Lung (tissue), 12 donors: Measurements from ENCODE around the gene MDK. TPM values are rescaled to one million over a fixed set of nuclear protein-coding genes. Genes with fewer than 3 reads are reported as not detected.
A peak's percentile ranks its signal among the peaks of the same experiment; 100 is the strongest.

Experiments used
- ATAC-seq: fragments of 200-7000 bp; cut with Tn5 transposase; one replicate; pipeline ENCODE4 v1.9.1; 2020; ENCODE audit warnings: moderate number of reproducible peaks; ENCODE audit not compliant: insufficient read depth, low FRiP score
- DNase-seq, 3 donors: peaks; one replicate each; pipeline ENCODE4 v3.0.0-alpha.2; 2013 to 2017
- H3K27ac ChIP-seq, 2 donors: one replicate each; pipeline ENCODE4 v1.5.1; 2013; ENCODE audit warnings: mild to moderate bottlenecking in 2 of 2, moderate library complexity in 2 of 2, control low read depth in 1 of 2, inconsistent platforms in 1 of 2, low read depth in 1 of 2, low read length in 1 of 2
- H3K27me3 ChIP-seq, 3 donors: one replicate each; pipeline ENCODE4 v1.5.1; 2013; ENCODE audit warnings: low read length in 2 of 3; ENCODE audit not compliant: control insufficient read depth in 3 of 3, insufficient read depth in 3 of 3
- H3K36me3 ChIP-seq, 4 donors: one replicate each; pipeline ENCODE4 v1.5.1; 2013; ENCODE audit warnings: low read length in 4 of 4, mild to moderate bottlenecking in 1 of 4, moderate library complexity in 1 of 4; ENCODE audit not compliant: control insufficient read depth in 4 of 4, insufficient read depth in 4 of 4
- H3K4me1 ChIP-seq, 5 donors: one replicate each; pipeline ENCODE4 v1.5.1; 2013; ENCODE audit warnings: low read length in 5 of 5, mild to moderate bottlenecking in 2 of 5, moderate library complexity in 1 of 5; ENCODE audit not compliant: control insufficient read depth in 5 of 5, insufficient read depth in 5 of 5
- H3K4me3 ChIP-seq: one replicate; pipeline ENCODE4 v1.5.1; 2013; ENCODE audit warnings: mild to moderate bottlenecking, control low read depth, moderate library complexity
- H3K9ac ChIP-seq, 2 donors: one replicate each; pipeline ENCODE4 v1.5.1; 2013; ENCODE audit warnings: low read length in 2 of 2, control low read depth in 1 of 2; ENCODE audit not compliant: insufficient read depth in 1 of 2
- H3K9me3 ChIP-seq, 4 donors: one replicate each; pipeline ENCODE4 v1.5.1; 2013; ENCODE audit warnings: low read length in 3 of 4, mild to moderate bottlenecking in 1 of 4, moderate library complexity in 1 of 4; ENCODE audit not compliant: control insufficient read depth in 4 of 4, insufficient read depth in 3 of 4
- WGBS, 2 donors: extraction: QIAGEN DNeasy Blood & Tissue Kit; methylation state at CpG; one replicate each; pipeline ENCODE4 v1.1.7; 2013; 5-methylcytosine and 5-hydroxymethylcytosine counted together
- polyA plus RNA-seq, 2 donors: library from polyadenylated mRNA; stranded (reverse); fragments of 200-250 nt; gene quantifications; one replicate each; pipeline ENCODE4 v1.2.1, GENCODE V29; 2013
- total RNA-seq, 2 donors: library from RNA; depleted of rRNA in 1 of 2; stranded (reverse); fragments of >200 nt in 1 of 2; gene quantifications; one replicate each; pipeline ENCODE4 v1.2.1, GENCODE V29; 2014 to 2021
- TF ChIP-seq, protein P1 (sequence below): IDR thresholded peaks from 2 replicates; pipeline ENCODE4 v1.5.1; 2012; ENCODE audit warnings: mild to moderate bottlenecking; ENCODE audit errors: control extremely low read depth, extremely low read depth
- donor health status: control.
- donor health status: control.
- donor health status: Bipolar disorder and iron deficiency.
- donor health status: healthy.
- donor health status: DM: yes; HTN: yes; CAD: no.

The MDK gene
- total and polyA plus RNA-seq, 4 donors = 26.9 to 134 (median 41.5) TPM

DNA sequence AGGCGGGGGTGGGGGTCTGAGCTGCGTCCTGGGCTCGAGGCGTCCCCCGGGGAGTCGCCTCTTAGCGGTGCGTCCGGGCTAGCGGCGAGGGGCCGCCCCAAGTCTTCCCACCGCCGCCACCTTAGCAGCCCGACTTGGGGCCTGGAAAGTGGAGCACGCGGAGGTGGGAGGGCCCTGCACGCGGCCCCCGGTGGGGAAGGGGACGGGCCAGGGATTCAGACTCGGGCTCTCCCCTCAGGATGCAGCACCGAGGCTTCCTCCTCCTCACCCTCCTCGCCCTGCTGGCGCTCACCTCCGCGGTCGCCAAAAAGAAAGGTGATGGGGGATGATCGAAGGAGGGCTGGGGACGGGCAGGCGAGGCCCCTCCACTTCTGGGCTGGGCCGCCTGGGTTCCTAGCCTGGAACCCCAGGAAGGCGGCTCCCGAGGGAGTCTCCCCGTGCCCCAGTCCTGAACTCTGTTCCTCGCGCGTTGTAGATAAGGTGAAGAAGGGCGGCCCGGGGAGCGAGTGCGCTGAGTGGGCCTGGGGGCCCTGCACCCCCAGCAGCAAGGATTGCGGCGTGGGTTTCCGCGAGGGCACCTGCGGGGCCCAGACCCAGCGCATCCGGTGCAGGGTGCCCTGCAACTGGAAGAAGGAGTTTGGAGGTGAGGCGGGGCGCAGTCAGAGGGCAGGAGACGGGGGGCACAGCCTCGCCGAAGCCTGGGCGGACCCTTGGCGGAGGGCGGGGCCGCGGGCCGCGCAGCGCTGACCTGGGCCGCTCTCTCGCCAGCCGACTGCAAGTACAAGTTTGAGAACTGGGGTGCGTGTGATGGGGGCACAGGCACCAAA, 563 bp downstream of the MDK start:
- 1 to 4% methylated on average over 61 to 66 of the region's 66 CpGs for WGBS, 2 donors
- DNase-seq (peak; percentile 51 to 59 (median 55)), ATAC-seq (no peak)
- peaks cover 0 to 11% (median 6%) of the 10 kb centered on the region in 4 donors for H3K36me3 ChIP-seq
- no peak overlapping the region for H3K4me3 ChIP-seq
- no peaks in the 10 kb centered on the region for H3K9me3 ChIP-seq
- H3K27ac ChIP-seq = no peak overlapping the region
- H3K27me3 ChIP-seq = peaks cover 0 to under 1% (median 0%) of the 10 kb centered on the region in 3 donors
- peak overlapping the region; percentile 25 to 61 for H3K9ac ChIP-seq
- peaks cover 0 to 19% (median 7%) of the 10 kb centered on the region in 5 donors for H3K4me1 ChIP-seq
- TF ChIP-seq, protein P1, sequence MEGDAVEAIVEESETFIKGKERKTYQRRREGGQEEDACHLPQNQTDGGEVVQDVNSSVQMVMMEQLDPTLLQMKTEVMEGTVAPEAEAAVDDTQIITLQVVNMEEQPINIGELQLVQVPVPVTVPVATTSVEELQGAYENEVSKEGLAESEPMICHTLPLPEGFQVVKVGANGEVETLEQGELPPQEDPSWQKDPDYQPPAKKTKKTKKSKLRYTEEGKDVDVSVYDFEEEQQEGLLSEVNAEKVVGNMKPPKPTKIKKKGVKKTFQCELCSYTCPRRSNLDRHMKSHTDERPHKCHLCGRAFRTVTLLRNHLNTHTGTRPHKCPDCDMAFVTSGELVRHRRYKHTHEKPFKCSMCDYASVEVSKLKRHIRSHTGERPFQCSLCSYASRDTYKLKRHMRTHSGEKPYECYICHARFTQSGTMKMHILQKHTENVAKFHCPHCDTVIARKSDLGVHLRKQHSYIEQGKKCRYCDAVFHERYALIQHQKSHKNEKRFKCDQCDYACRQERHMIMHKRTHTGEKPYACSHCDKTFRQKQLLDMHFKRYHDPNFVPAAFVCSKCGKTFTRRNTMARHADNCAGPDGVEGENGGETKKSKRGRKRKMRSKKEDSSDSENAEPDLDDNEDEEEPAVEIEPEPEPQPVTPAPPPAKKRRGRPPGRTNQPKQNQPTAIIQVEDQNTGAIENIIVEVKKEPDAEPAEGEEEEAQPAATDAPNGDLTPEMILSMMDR = no peak

DNA sequence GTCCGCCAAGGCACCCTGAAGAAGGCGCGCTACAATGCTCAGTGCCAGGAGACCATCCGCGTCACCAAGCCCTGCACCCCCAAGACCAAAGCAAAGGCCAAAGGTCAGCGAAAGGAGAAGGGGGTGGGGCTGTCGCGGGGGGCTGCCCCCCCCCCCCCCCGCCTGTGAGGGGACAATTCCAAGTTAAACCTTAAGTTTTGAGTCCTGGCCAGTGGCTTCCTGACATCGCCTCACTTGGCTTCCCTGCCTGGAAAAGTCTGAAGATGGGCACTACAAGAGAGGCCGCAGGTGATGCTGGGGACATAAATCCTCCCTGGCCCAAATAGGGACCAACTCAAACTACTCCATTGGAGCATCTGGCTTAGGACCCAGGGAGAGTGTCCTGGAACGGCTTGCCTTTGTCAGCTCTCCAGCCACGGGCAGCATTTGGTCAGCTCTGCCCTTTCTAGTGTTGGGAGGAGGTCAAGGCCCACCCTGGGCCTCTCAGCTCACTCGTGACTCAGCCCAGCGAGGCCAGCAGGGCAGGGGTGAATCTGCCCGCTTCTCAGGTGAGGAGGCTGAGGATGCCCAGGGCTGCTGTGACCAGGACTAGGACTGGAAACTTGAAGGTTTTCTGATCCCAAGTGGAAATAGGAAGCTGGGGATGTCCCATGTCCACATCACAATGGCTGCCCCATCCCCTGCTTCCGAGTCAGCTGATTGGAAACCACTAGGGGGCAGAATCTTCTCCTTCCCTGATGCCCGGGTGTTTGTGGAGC, 1.4 kb downstream of the MDK start:
- Histone ChIP-seq H3K27me3 (peaks cover 0 to 7% (median 0%) of the 10 kb centered on the region in 3 donors), H3K9ac (no peak overlapping the region), H3K27ac (no peak overlapping the region), H3K4me1 (peaks cover 0 to 23% (median 7%) of the 10 kb centered on the region in 5 donors), H3K4me3 (no peak overlapping the region), H3K36me3 (peaks cover 0 to 7% (median 4%) of the 10 kb centered on the region in 4 donors), H3K9me3 (no peaks in the 10 kb centered on the region)
- WGBS, 2 donors = 55 to 56% methylated on average over 18 of the region's 18 CpGs
- ATAC-seq (no peak), DNase-seq (peak; percentile 51 to 66 (median 58))
- TF ChIP-seq, protein P1 = no peak

DNA sequence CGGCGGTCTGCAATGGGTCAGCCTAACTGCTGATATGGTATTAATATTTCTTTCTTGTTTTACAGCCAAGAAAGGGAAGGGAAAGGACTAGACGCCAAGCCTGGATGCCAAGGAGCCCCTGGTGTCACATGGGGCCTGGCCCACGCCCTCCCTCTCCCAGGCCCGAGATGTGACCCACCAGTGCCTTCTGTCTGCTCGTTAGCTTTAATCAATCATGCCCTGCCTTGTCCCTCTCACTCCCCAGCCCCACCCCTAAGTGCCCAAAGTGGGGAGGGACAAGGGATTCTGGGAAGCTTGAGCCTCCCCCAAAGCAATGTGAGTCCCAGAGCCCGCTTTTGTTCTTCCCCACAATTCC, 1.9 kb downstream of the MDK start:
- H3K27me3 ChIP-seq = peaks cover 0 to 10% (median 2%) of the 10 kb centered on the region in 3 donors
- ATAC-seq (no peak), DNase-seq (no peak)

More for the DNA sequence above, 1.9 kb downstream of the MDK start:
- Histone ChIP-seq H3K27ac (no peak overlapping the region), H3K4me3 (no peak overlapping the region), H3K4me1 (peaks cover 0 to 29% (median 7%) of the 10 kb centered on the region in 5 donors), H3K9me3 (no peaks in the 10 kb centered on the region), H3K36me3 (peaks cover 0 to 7% (median 3%) of the 10 kb centered on the region in 4 donors), H3K9ac (no peak overlapping the region)
- TF ChIP-seq, protein P1 = no peak
- WGBS, 2 donors = 80 to 83% methylated on average over 7 of the region's 7 CpGs
